ENCODE data around the gene FKBP1B.

FKBP1B gene

GRCh38 chr2:24072259-24072658, 22.7 kb downstream of the FKBP1B start:
- TF ChIP-seq REST (IDR thresholded peaks at IDR 0.05; ENCODE audit: low read depth) (no peak), YY1 (IDR thresholded peaks at IDR 0.05; ENCODE audit: low read depth) (no peak), TEAD4 (IDR thresholded peaks at IDR 0.05) (no peak), USF1 (IDR thresholded peaks at IDR 0.05) (no peak), NFIC (IDR thresholded peaks at IDR 0.05) (no peak), ZBTB7A (IDR thresholded peaks at IDR 0.05; ENCODE audit: low read depth) (no peak), TAF1 (IDR thresholded peaks at IDR 0.05; ENCODE audit: low read depth) (no peak), CEBPB (IDR thresholded peaks at IDR 0.05) (no peak), CREB1 (IDR thresholded peaks at IDR 0.05; ENCODE audit: low read depth) (no peak), EP300 (IDR thresholded peaks at IDR 0.05; ENCODE audit: borderline replicate concordance) (no peak), FOXM1 (IDR thresholded peaks at IDR 0.05; ENCODE audit: borderline replicate concordance, low read depth) (no peak), RAD21 (IDR thresholded peaks at IDR 0.05; ENCODE audit: low read depth) (no peak), EGR1 (IDR thresholded peaks at IDR 0.05) (no peak), MAX (IDR thresholded peaks at IDR 0.05) (no peak), TCF12 (IDR thresholded peaks at IDR 0.05; ENCODE audit: low read depth) (no peak)

- TF ChIP-seq TCF12 (IDR thresholded peaks at IDR 0.05; ENCODE audit: low read depth) (no peak), CEBPB (IDR thresholded peaks at IDR 0.05) (no peak), ZBTB7A (IDR thresholded peaks at IDR 0.05; ENCODE audit: low read depth) (no peak), TAF1 (IDR thresholded peaks at IDR 0.05; ENCODE audit: low read depth) (no peak), MAX (IDR thresholded peaks at IDR 0.05) (no peak), TEAD4 (IDR thresholded peaks at IDR 0.05) (no peak), USF1 (IDR thresholded peaks at IDR 0.05) (no peak), FOXM1 (IDR thresholded peaks at IDR 0.05; ENCODE audit: borderline replicate concordance, low read depth) (no peak), EGR1 (IDR thresholded peaks at IDR 0.05) (no peak), EP300 (IDR thresholded peaks at IDR 0.05; ENCODE audit: borderline replicate concordance) (no peak), NFIC (IDR thresholded peaks at IDR 0.05) (no peak), RAD21 (IDR thresholded peaks at IDR 0.05; ENCODE audit: low read depth) (no peak), CREB1 (IDR thresholded peaks at IDR 0.05; ENCODE audit: low read depth) (no peak), YY1 (IDR thresholded peaks at IDR 0.05; ENCODE audit: low read depth) (no peak), REST (IDR thresholded peaks at IDR 0.05; ENCODE audit: low read depth) (no peak)
Observed at GRCh38 chr2:24073816-24074215, 24.3 kb downstream of the FKBP1B start.

- TF ChIP-seq RAD21 (IDR thresholded peaks at IDR 0.05; ENCODE audit: low read depth) (no peak), CREB1 (IDR thresholded peaks at IDR 0.05; ENCODE audit: low read depth) (no peak), CEBPB (IDR thresholded peaks at IDR 0.05) (no peak), TEAD4 (IDR thresholded peaks at IDR 0.05) (no peak), USF1 (IDR thresholded peaks at IDR 0.05) (no peak), MAX (IDR thresholded peaks at IDR 0.05) (no peak), EGR1 (IDR thresholded peaks at IDR 0.05) (no peak), YY1 (IDR thresholded peaks at IDR 0.05; ENCODE audit: low read depth) (no peak), TCF12 (IDR thresholded peaks at IDR 0.05; ENCODE audit: low read depth) (no peak), TAF1 (IDR thresholded peaks at IDR 0.05; ENCODE audit: low read depth) (no peak), NFIC (IDR thresholded peaks at IDR 0.05) (no peak)
Observed at GRCh38 chr2:24075259-24075658, 25.7 kb downstream of the FKBP1B start.

GRCh38 chr2:24075915-24076848, 26.6 kb downstream of the FKBP1B start, which contains the start of gene SF3B6:
TSS of gene SF3B6 (minus strand) at chr2:24076326. CDS start at chr2:24076229, 97 bp downstream.
- TF ChIP-seq EGR1 (IDR thresholded peaks at IDR 0.05) = no peak
- TF ChIP-seq MAX (IDR thresholded peaks at IDR 0.05) = peak; percentile 79
- TF ChIP-seq YY1 (IDR thresholded peaks at IDR 0.05; ENCODE audit: low read depth) = peak; percentile 73
- peak; percentile 48 for TF ChIP-seq USF1 (IDR thresholded peaks at IDR 0.05)
- 0 out of 2 replicates have a peak, but pooled peaks have one; percentile 48 for TF ChIP-seq TEAD4 (IDR thresholded peaks at IDR 0.05)
- TF ChIP-seq CEBPB (IDR thresholded peaks at IDR 0.05) = 0 out of 2 replicates have a peak, but pooled peaks have one; percentile 28
- 0 out of 2 replicates have a peak, but pooled peaks have one; percentile 17 for TF ChIP-seq FOXM1 (IDR thresholded peaks at IDR 0.05; ENCODE audit: borderline replicate concordance, low read depth)
- TF ChIP-seq EP300 (IDR thresholded peaks at IDR 0.05; ENCODE audit: borderline replicate concordance) = peak; percentile 50; the same call in 1 of the 2 replicates
- peak; percentile 46 for TF ChIP-seq NFIC (IDR thresholded peaks at IDR 0.05)
- peak; percentile 85 for TF ChIP-seq TAF1 (IDR thresholded peaks at IDR 0.05; ENCODE audit: low read depth)
- peak; percentile 93 for TF ChIP-seq CREB1 (IDR thresholded peaks at IDR 0.05; ENCODE audit: low read depth)
- no peak for TF ChIP-seq REST (IDR thresholded peaks at IDR 0.05; ENCODE audit: low read depth)
- TF ChIP-seq TCF12 (IDR thresholded peaks at IDR 0.05; ENCODE audit: low read depth) = peak; percentile 88
- no peak; the same call in 1 of the 2 replicates for TF ChIP-seq RAD21 (IDR thresholded peaks at IDR 0.05; ENCODE audit: low read depth)
- TF ChIP-seq ZBTB7A (IDR thresholded peaks at IDR 0.05; ENCODE audit: low read depth) = peak; percentile 24

All from Ishikawa (cell line).